C4-2B (cell line): Measurements from ENCODE around the gene MT1B.
"Not testable (repeated sequence)": the region's sequence is repeated elsewhere in the genome, so short reads cannot be mapped to it uniquely, and the experiment has no call there.

Source experiments
- H3K27ac ChIP-seq: fragments of 450-650 bp; 2 replicates; pipeline ENCODE4 v1.5.1; 2017
- ZFX ChIP-seq: fragments of 450-650 bp; IDR thresholded peaks from 2 replicates; pipeline ENCODE4 v1.6.1; 2017
- TF ChIP-seq, protein P1 (sequence below): fragments of 450-650 bp; conservative IDR thresholded peaks from 2 replicates; pipeline ENCODE4 v1.5.1; 2017; ENCODE audit warnings: mild to moderate bottlenecking

The MT1B gene

DNA sequence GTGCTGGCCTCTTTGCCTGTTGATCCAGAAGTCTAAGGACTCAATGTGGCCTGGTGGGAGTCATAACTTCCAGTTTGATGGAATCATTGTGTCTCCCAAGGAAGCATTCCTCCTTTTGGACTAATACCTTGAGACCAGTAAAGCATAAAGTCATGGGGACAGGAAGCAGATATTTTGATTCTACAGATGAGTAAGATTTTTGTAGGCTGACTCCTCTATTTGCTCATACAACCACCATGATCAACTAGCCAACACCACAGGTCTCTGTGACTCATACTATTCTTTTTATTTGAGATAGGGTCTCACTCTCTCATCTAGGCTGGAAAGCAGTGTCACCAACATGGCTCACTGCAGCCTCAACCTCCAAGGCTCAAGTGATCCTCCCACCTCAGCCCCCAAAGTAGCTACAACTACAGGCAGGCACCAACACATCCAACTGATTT is 37.1 kb upstream of the MT1B start:
- no peak overlapping the region for H3K27ac ChIP-seq
- no peak for TF ChIP-seq ZFX
- TF ChIP-seq, protein P1, sequence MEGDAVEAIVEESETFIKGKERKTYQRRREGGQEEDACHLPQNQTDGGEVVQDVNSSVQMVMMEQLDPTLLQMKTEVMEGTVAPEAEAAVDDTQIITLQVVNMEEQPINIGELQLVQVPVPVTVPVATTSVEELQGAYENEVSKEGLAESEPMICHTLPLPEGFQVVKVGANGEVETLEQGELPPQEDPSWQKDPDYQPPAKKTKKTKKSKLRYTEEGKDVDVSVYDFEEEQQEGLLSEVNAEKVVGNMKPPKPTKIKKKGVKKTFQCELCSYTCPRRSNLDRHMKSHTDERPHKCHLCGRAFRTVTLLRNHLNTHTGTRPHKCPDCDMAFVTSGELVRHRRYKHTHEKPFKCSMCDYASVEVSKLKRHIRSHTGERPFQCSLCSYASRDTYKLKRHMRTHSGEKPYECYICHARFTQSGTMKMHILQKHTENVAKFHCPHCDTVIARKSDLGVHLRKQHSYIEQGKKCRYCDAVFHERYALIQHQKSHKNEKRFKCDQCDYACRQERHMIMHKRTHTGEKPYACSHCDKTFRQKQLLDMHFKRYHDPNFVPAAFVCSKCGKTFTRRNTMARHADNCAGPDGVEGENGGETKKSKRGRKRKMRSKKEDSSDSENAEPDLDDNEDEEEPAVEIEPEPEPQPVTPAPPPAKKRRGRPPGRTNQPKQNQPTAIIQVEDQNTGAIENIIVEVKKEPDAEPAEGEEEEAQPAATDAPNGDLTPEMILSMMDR = no peak

DNA sequence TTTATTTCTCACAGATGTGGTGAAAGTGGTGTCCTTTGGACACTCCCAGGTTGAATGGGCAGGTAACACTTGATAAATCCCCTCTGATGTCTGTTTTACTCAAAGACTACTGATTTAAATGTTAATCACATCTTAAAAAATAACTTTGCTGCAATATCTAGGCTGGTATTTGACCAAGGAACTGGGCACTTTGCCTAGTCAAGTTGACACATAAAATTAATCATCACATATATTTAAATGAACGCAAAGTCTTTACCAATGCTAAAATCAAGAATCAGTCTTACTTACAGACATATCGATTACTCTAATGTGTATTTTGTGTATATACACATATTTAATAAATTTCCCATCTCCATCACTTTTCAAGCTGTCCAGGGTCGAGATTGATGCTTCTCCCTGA is 36.3 kb upstream of the MT1B start:
- TF ChIP-seq ZFX = no peak
- TF ChIP-seq, protein P1 = no peak
- no peak overlapping the region for H3K27ac ChIP-seq

DNA sequence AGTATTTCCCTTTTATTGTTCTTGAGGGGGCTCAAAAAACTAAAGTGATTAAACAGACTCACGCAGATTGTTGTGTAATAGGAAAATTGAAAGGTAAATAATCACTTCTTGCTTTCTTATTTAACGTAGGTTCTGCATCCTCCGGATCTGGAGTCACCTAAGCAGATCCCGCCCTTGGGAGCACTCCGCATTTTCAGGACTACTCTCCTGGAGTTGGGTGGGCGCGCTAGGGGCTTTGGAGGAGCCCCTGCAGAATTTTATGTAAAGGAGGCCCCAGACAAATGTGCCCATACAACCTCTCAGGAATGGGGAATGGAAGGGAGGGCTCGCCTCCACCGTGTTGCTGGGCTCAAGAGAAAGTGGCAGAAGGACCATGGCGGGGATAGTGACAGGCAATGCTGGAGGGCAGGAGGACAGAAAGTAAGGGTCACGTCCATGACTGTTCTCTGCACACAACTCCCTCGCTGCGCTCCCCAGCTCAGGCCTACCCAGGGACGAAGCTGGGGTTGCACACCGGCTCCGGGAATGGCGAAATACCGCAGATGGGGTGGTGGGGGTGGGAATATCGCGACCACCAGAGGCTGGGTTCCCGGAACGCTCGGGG is 35.0 kb upstream of the MT1B start:
- H3K27ac ChIP-seq = no peak overlapping the region
- TF ChIP-seq, protein P1 = no peak
- no peak for TF ChIP-seq ZFX

DNA sequence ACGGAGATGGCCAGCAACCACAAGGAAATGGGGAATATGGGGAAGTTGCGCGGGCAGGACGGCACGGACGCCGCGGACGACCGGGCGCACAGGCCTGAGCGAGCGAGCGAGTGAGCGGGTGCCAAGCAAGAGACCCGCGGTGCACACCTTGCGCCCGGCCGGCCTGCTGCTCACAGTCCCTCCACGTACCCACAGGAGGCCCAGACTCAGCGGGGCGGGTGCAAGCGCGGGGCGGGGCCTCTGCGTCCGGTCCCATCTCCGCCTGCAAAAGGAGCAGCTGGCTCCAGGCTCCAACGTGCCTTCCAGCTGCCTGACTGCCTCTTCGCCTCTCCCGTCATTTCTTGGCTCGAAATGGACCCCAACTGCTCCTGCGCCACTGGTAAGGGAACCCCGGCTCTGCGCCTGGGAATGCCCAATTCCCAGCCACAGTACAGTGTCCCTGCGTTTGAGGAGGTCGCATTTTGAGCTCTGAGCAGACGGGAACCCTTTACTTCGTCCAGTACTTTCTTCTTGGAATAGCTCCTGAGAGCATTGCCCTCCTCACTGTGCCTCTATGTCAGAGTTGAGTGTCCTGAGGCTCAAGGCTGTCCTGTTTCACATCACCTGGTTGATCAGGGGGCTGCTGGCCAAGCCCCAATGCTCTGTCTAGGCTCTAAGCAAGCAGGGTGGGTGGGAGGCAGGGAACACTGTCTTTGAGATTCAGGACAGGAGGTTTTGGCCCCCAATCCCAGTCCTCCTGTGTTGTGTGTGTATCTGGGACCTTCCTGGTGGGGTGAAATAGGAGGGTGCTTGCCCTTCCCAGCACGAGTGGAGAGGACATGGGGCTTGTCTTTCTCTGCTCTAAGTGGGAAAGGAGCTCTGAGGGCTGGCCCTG is 34.2 kb upstream of the MT1B start:
- H3K27ac ChIP-seq = no peak overlapping the region

DNA sequence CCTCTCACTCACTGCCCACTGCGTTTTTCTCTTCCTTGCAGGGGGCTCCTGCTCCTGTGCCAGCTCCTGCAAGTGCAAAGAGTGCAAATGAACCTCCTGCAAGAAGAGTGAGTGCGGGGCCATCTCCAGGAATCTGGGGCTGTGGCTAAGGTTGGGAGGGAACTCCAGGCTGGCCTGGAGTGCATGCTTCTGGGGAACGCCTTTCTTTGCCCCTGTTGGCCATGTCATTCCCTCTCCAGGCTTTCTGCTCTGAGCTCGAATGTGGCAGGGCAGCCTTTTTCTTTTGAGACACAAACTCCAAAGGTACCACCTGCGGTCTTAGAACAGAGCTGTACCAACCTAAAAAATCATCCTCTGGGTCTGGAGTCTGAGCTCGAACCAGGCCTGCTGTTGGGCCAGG is 33.5 kb upstream of the MT1B start:
- TF ChIP-seq, protein P1 = no peak
- TF ChIP-seq ZFX = no peak
- no peak overlapping the region for H3K27ac ChIP-seq

More for the DNA sequence above, 34.2 kb upstream of the MT1B start:
- TF ChIP-seq, protein P1 = no peak
- TF ChIP-seq ZFX = no peak

DNA sequence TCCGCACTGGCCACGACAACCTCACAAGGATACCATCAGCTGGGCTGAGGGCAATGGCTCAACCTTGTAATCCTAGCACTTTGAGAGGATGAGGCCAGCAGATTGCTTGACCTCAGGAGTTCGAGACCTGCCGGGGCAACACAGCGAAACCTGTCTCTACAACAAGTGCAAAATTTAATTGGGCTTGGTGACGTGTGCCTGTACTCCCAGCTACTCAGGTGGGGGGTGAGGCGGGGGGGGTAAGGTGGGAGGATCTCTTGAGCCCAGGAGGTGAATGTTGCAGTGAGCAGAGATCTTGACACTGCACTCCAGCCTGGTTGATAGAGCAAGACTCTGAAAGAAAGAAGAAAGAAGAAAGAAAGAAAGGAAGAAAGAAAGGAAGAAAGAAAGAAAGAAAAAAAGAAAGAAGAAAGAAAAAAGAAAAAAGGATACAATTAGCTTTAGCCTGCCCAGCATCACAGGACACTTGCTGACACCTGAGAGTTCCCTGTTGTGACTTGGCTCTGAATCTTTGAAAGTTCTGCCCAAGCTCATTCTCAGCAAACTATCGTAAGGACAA is 31.3 kb upstream of the MT1B start:
- no peak overlapping the region for H3K27ac ChIP-seq
- TF ChIP-seq ZFX = no peak
- TF ChIP-seq, protein P1 = no peak

DNA sequence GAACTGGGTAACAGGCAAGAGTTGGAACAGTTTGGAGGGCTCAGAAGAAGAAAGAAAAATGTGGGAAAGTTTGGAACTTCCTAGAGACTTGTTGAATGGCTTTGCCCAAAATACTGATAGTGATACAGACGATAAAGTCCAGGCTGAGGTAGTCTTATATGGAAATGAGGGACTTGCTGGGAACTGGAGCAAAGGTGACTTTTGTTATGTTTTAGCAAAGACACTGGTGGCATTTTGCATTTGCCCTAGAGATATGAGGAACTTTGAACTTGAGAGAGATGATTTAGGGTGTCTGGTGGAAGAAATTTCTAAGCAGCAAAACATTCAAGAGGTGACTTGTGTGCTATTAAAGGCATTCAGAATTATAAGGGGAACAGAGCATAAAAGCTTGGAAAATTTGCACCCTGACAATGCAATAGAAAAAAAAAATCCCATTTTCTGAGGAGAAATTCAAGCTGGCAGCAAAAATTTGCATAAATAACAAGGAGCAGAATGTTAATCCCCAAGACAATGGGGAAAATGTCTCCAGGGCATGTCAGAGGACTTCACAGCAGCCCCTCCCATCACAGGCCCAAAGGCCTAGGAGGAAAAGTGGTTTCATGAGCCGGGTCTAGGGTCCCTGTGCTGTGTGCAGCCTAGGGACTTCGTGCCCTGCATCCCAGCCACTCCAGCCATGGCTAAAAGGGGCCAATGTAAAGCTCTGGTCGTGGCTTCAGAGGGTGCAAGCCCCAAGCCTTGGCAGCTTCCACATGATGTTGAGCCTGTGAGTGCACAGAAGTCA is 29.8 kb upstream of the MT1B start:
- not testable (repeated sequence) for H3K27ac ChIP-seq

DNA sequence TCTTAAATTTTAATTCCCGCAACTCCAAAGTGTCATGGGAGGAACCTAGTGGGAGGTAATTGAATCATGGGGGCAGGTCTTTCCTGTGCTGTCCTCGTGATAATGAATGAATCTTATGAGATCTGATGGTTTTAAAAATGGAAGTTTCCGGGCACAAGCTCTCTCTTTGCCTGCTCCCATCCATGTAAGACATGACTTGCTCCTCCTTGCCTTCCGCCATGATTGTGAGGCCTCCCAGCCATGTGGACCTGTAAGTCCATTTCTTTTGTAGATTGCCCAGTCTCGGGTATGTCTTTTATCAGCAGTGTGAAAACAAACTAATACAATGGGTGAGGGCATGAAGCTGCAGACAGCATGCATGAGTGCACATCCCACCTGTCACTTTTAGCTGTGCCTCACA is 28.5 kb upstream of the MT1B start:
- not testable (repeated sequence) for H3K27ac ChIP-seq
